GM12872 (cell line): ENCODE data around the gene LINGO1.

Experiments
- TF ChIP-seq, protein P1 (sequence below): IDR thresholded peaks from 3 replicates; pipeline ENCODE4 v1.5.1; 2011; ENCODE audit warnings: low read depth, mild to moderate bottlenecking, low read length, moderate library complexity; ENCODE audit not compliant: insufficient read depth

Gene LINGO1

GRCh38 chr15:77624868-77625267 lies 7.8 kb downstream of the LINGO1 start:
- TF ChIP-seq, protein P1, sequence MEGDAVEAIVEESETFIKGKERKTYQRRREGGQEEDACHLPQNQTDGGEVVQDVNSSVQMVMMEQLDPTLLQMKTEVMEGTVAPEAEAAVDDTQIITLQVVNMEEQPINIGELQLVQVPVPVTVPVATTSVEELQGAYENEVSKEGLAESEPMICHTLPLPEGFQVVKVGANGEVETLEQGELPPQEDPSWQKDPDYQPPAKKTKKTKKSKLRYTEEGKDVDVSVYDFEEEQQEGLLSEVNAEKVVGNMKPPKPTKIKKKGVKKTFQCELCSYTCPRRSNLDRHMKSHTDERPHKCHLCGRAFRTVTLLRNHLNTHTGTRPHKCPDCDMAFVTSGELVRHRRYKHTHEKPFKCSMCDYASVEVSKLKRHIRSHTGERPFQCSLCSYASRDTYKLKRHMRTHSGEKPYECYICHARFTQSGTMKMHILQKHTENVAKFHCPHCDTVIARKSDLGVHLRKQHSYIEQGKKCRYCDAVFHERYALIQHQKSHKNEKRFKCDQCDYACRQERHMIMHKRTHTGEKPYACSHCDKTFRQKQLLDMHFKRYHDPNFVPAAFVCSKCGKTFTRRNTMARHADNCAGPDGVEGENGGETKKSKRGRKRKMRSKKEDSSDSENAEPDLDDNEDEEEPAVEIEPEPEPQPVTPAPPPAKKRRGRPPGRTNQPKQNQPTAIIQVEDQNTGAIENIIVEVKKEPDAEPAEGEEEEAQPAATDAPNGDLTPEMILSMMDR, result no peak

- TF ChIP-seq, protein P1, result no peak
Observed at GRCh38 chr15:77623755-77624524, 8.8 kb downstream of the LINGO1 start.

DNA sequence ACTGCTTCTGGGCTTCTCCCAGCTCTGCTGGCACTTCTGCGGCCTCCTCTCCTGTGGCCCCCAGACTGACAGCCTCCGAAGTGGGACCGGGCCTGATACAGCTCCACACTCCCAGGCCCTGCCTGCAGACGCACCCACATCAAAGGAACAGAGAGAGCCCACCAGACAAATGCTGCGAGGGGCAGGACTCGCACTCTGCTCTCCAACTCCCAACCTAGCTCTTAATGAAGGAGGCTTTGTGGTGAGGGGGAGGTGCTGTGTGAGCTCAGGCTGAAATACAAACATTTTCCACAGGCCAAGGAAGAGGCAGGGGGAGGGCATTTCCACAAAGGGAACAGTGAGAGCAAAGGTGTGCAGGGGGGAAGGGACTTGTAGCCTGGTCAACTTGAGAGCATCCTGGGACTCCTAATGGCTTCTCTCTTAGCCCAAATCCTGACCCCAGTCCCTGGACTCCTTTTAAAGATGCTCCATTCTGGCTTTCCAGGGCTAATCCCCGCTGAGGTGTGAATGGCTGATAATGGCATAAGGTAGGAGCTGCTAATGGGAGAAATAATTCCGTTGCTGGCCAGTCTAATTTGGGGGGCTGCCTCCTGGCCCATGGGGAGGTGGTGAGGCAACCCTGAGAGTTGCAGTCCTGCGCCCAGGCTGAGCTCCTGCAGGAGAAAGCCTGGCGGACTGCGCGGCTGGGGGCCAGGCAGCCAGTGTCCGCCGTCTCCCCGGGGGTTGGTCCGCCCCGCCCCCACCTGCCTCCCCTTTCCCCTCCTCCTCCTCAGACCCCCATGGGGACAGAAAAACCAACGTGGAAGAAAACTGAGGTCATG lies 9.6 kb downstream of the LINGO1 start:
- TF ChIP-seq, protein P1, result no peak

GRCh38 chr15:77622209-77622933 lies 10.3 kb downstream of the LINGO1 start:
- TF ChIP-seq, protein P1, result no peak

GRCh38 chr15:77621847-77622208 lies 10.9 kb downstream of the LINGO1 start:
- TF ChIP-seq, protein P1, result no peak

- TF ChIP-seq, protein P1, result no peak
Observed at GRCh38 chr15:77620960-77621647, 11.6 kb downstream of the LINGO1 start.
